ENCODE data around the gene LRRFIP2.

The LRRFIP2 gene

GRCh38 chr3:37136067-37136466, 38.3 kb downstream of the LRRFIP2 start:
- H3K27me3 ChIP-seq (ENCODE audit: control insufficient read depth in 2 of 2, insufficient read depth in 2 of 2, low read length in 2 of 2) = no peaks in the 10 kb centered on the region
- H3K27ac ChIP-seq (ENCODE audit: low read depth in 2 of 2, low read length in 2 of 2) = no peak overlapping the region
- H3K4me3 ChIP-seq (ENCODE audit: low read length in 2 of 2) = no peak overlapping the region
- H3K9me3 ChIP-seq (ENCODE audit: control insufficient read depth in 2 of 2, low read length in 2 of 2) = no peaks in the 10 kb centered on the region
- no peak overlapping the region for H3K9ac ChIP-seq (ENCODE audit: low read depth in 1 of 2, low read length in 2 of 2)
- H3K36me3 ChIP-seq (ENCODE audit: control insufficient read depth in 2 of 2, insufficient read depth in 2 of 2, low read length in 2 of 2) = no peaks in the 10 kb centered on the region
- peaks cover 10 to 33% of the 10 kb centered on the region in 2 donors for H3K4me1 ChIP-seq (ENCODE audit: control insufficient read depth in 2 of 2, insufficient read depth in 2 of 2, low read length in 2 of 2)

DNA sequence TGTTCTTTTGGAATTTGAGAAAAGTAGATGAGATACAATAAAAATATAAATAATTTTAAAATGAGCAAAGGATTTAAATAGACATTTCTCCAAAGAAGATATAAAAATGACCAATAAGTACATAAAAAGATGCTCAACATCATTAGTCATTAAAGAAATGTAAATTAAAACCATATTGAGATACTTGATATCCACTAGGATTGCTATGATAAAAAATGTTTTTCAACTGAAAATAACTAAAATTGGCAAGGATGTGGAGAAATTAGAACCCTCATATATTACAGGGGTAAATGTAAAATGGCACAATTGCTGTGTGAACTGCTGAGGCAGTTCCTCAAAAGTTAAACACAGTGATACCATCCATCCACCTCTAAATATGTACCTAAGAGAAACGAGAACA, 38.8 kb downstream of the LRRFIP2 start:
- no peaks in the 10 kb centered on the region for H3K36me3 ChIP-seq (ENCODE audit: control insufficient read depth in 2 of 2, insufficient read depth in 2 of 2, low read length in 2 of 2)
- H3K4me1 ChIP-seq (ENCODE audit: control insufficient read depth in 2 of 2, insufficient read depth in 2 of 2, low read length in 2 of 2) = peaks cover 10 to 38% of the 10 kb centered on the region in 2 donors
- no peaks in the 10 kb centered on the region for H3K27me3 ChIP-seq (ENCODE audit: control insufficient read depth in 2 of 2, insufficient read depth in 2 of 2, low read length in 2 of 2)
- H3K9me3 ChIP-seq (ENCODE audit: control insufficient read depth in 2 of 2, low read length in 2 of 2) = no peaks in the 10 kb centered on the region
- H3K27ac ChIP-seq (ENCODE audit: low read depth in 2 of 2, low read length in 2 of 2) = no peak overlapping the region
- no peak overlapping the region for H3K9ac ChIP-seq (ENCODE audit: low read depth in 1 of 2, low read length in 2 of 2)
- H3K4me3 ChIP-seq (ENCODE audit: low read length in 2 of 2) = no peak overlapping the region

GRCh38 chr3:37132334-37132733, 42.0 kb downstream of the LRRFIP2 start:
- Histone ChIP-seq H3K4me3 (ENCODE audit: low read length in 2 of 2) (no peak overlapping the region), H3K9ac (ENCODE audit: low read depth in 1 of 2, low read length in 2 of 2) (no peak overlapping the region), H3K4me1 (ENCODE audit: control insufficient read depth in 2 of 2, insufficient read depth in 2 of 2, low read length in 2 of 2) (peaks cover 14 to 28% of the 10 kb centered on the region in 2 donors), H3K9me3 (ENCODE audit: control insufficient read depth in 2 of 2, low read length in 2 of 2) (no peaks in the 10 kb centered on the region), H3K27ac (ENCODE audit: low read depth in 2 of 2, low read length in 2 of 2) (peak overlapping the region; percentile 79 to 94), H3K36me3 (ENCODE audit: control insufficient read depth in 2 of 2, insufficient read depth in 2 of 2, low read length in 2 of 2) (no peaks in the 10 kb centered on the region), H3K27me3 (ENCODE audit: control insufficient read depth in 2 of 2, insufficient read depth in 2 of 2, low read length in 2 of 2) (no peaks in the 10 kb centered on the region)

- peak overlapping the region in 1 of 2 donors; percentile 26 for H3K9ac ChIP-seq (ENCODE audit: low read depth in 1 of 2, low read length in 2 of 2)
- peaks cover 15 to 31% of the 10 kb centered on the region in 2 donors for H3K4me1 ChIP-seq (ENCODE audit: control insufficient read depth in 2 of 2, insufficient read depth in 2 of 2, low read length in 2 of 2)
- no peaks in the 10 kb centered on the region for H3K27me3 ChIP-seq (ENCODE audit: control insufficient read depth in 2 of 2, insufficient read depth in 2 of 2, low read length in 2 of 2)
- H3K36me3 ChIP-seq (ENCODE audit: control insufficient read depth in 2 of 2, insufficient read depth in 2 of 2, low read length in 2 of 2) = no peaks in the 10 kb centered on the region
- no peaks in the 10 kb centered on the region for H3K9me3 ChIP-seq (ENCODE audit: control insufficient read depth in 2 of 2, low read length in 2 of 2)
- peak overlapping the region; percentile 79 to 94 for H3K27ac ChIP-seq (ENCODE audit: low read depth in 2 of 2, low read length in 2 of 2)
- H3K4me3 ChIP-seq (ENCODE audit: low read length in 2 of 2) = peak overlapping the region in 1 of 2 donors; percentile 2
Measured at GRCh38 chr3:37131860-37132144, 42.6 kb downstream of the LRRFIP2 start.

GRCh38 chr3:37130984-37131859, 43.2 kb downstream of the LRRFIP2 start:
- no peaks in the 10 kb centered on the region for H3K27me3 ChIP-seq (ENCODE audit: control insufficient read depth in 2 of 2, insufficient read depth in 2 of 2, low read length in 2 of 2)
- no peaks in the 10 kb centered on the region for H3K36me3 ChIP-seq (ENCODE audit: control insufficient read depth in 2 of 2, insufficient read depth in 2 of 2, low read length in 2 of 2)
- peak overlapping the region in 1 of 2 donors; percentile 26 for H3K9ac ChIP-seq (ENCODE audit: low read depth in 1 of 2, low read length in 2 of 2)
- no peaks in the 10 kb centered on the region for H3K9me3 ChIP-seq (ENCODE audit: control insufficient read depth in 2 of 2, low read length in 2 of 2)
- H3K4me3 ChIP-seq (ENCODE audit: low read length in 2 of 2) = peak overlapping the region; percentile 44 to 53
- peak overlapping the region; percentile 79 to 94 for H3K27ac ChIP-seq (ENCODE audit: low read depth in 2 of 2, low read length in 2 of 2)
- H3K4me1 ChIP-seq (ENCODE audit: control insufficient read depth in 2 of 2, insufficient read depth in 2 of 2, low read length in 2 of 2) = peaks cover 15 to 31% of the 10 kb centered on the region in 2 donors

DNA sequence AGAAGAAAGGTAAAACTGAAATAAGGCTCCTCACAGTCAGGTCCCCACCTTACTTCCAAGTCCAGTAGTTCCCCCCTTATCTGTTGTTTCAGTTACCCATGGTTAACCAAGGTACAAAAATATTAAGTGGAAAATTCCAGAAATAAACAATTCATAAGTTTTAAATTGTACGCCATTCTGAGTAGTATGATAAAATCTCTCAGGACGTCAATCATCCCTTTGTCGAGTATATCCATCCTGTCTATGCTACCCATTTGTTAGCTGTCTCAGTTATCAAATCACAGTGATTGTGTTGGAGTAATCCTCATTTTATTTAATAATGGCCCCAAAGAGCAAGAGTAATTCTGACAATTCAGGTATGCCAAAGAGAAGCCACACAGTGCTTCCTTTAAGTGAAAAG, 43.9 kb downstream of the LRRFIP2 start:
- Histone ChIP-seq H3K27me3 (ENCODE audit: control insufficient read depth in 2 of 2, insufficient read depth in 2 of 2, low read length in 2 of 2) (no peaks in the 10 kb centered on the region), H3K36me3 (ENCODE audit: control insufficient read depth in 2 of 2, insufficient read depth in 2 of 2, low read length in 2 of 2) (no peaks in the 10 kb centered on the region), H3K4me1 (ENCODE audit: control insufficient read depth in 2 of 2, insufficient read depth in 2 of 2, low read length in 2 of 2) (peaks cover 15 to 32% of the 10 kb centered on the region in 2 donors), H3K9me3 (ENCODE audit: control insufficient read depth in 2 of 2, low read length in 2 of 2) (no peaks in the 10 kb centered on the region), H3K4me3 (ENCODE audit: low read length in 2 of 2) (no peak overlapping the region), H3K9ac (ENCODE audit: low read depth in 1 of 2, low read length in 2 of 2) (peak overlapping the region; percentile 18), H3K27ac (ENCODE audit: low read depth in 2 of 2, low read length in 2 of 2) (peak overlapping the region; percentile 59 to 94)

DNA sequence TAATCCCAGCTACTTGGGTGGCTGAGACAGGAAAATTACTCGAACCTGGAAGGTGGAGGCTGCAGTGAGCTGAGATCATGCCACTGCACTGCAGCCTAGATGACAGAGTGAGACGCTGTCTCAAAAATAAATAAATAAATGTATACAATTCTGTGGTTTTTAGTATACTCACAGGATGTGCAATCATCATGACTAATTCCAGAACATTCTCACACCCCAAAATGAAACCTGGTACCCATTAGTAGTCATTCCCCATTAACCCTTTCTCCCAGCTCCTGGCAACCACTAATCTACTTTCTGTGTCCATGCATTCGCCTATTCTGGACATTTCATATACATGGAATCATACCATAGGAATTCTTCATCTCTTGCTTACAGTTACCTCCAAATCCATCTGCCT, 44.5 kb downstream of the LRRFIP2 start:
- Histone ChIP-seq H3K9me3 (ENCODE audit: control insufficient read depth in 2 of 2, low read length in 2 of 2) (no peaks in the 10 kb centered on the region), H3K9ac (ENCODE audit: low read depth in 1 of 2, low read length in 2 of 2) (no peak overlapping the region), H3K27ac (ENCODE audit: low read depth in 2 of 2, low read length in 2 of 2) (peak overlapping the region in 1 of 2 donors; percentile 59), H3K4me1 (ENCODE audit: control insufficient read depth in 2 of 2, insufficient read depth in 2 of 2, low read length in 2 of 2) (peaks cover 15 to 38% of the 10 kb centered on the region in 2 donors), H3K4me3 (ENCODE audit: low read length in 2 of 2) (no peak overlapping the region), H3K36me3 (ENCODE audit: control insufficient read depth in 2 of 2, insufficient read depth in 2 of 2, low read length in 2 of 2) (no peaks in the 10 kb centered on the region), H3K27me3 (ENCODE audit: control insufficient read depth in 2 of 2, insufficient read depth in 2 of 2, low read length in 2 of 2) (no peaks in the 10 kb centered on the region)

DNA sequence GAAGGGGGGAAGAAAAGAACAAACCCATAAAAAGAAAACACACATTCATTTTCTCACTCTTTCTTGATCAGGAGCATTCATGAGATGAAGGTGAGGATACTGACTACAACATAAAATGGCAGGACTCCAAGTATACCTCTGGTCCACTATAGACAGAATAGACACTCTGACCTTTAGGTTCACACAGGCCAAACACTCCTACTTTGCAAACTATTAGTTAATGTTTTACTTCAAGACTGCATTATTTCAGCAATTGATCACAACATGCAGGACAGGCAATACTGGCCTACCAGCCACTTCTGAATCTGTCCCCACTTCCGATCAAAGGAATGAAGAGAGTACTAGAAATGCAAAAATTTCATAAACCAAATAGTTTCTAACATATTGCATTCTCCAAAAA, 47.0 kb downstream of the LRRFIP2 start:
- no peak overlapping the region for H3K27ac ChIP-seq (ENCODE audit: low read depth in 2 of 2, low read length in 2 of 2)
- H3K36me3 ChIP-seq (ENCODE audit: control insufficient read depth in 2 of 2, insufficient read depth in 2 of 2, low read length in 2 of 2) = no peaks in the 10 kb centered on the region
- no peaks in the 10 kb centered on the region for H3K27me3 ChIP-seq (ENCODE audit: control insufficient read depth in 2 of 2, insufficient read depth in 2 of 2, low read length in 2 of 2)
- H3K4me3 ChIP-seq (ENCODE audit: low read length in 2 of 2) = no peak overlapping the region
- no peak overlapping the region for H3K9ac ChIP-seq (ENCODE audit: low read depth in 1 of 2, low read length in 2 of 2)
- peaks cover 10 to 41% of the 10 kb centered on the region in 2 donors for H3K4me1 ChIP-seq (ENCODE audit: control insufficient read depth in 2 of 2, insufficient read depth in 2 of 2, low read length in 2 of 2)
- H3K9me3 ChIP-seq (ENCODE audit: control insufficient read depth in 2 of 2, low read length in 2 of 2) = no peaks in the 10 kb centered on the region

DNA sequence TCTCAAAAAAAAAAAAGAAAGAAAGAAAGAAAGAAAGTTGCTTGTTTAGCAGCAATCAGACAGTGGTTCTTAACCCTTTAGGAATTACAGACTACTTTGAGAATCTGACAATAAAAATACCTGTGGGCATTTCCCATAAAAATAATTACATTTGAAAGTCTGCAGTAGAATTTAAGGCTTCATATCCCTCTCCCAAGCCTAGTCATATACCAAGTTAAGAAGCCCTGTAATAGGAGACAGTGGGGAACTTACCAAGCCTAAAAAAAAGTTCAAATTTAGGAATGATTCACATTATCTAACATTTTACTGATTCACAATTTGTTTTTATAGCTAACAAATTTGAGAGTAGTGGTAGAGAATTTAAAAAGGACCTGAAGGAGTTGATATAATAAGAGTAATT, 47.5 kb downstream of the LRRFIP2 start:
- H3K4me1 ChIP-seq (ENCODE audit: control insufficient read depth in 2 of 2, insufficient read depth in 2 of 2, low read length in 2 of 2) = peaks cover 5 to 40% of the 10 kb centered on the region in 2 donors
- no peak overlapping the region for H3K9ac ChIP-seq (ENCODE audit: low read depth in 1 of 2, low read length in 2 of 2)
- H3K4me3 ChIP-seq (ENCODE audit: low read length in 2 of 2) = no peak overlapping the region
- H3K36me3 ChIP-seq (ENCODE audit: control insufficient read depth in 2 of 2, insufficient read depth in 2 of 2, low read length in 2 of 2) = no peaks in the 10 kb centered on the region
- H3K9me3 ChIP-seq (ENCODE audit: control insufficient read depth in 2 of 2, low read length in 2 of 2) = no peaks in the 10 kb centered on the region
- no peaks in the 10 kb centered on the region for H3K27me3 ChIP-seq (ENCODE audit: control insufficient read depth in 2 of 2, insufficient read depth in 2 of 2, low read length in 2 of 2)
- peak overlapping the region in 1 of 2 donors; percentile 22 for H3K27ac ChIP-seq (ENCODE audit: low read depth in 2 of 2, low read length in 2 of 2)

- H3K27me3 ChIP-seq (ENCODE audit: control insufficient read depth in 2 of 2, insufficient read depth in 2 of 2, low read length in 2 of 2) = no peaks in the 10 kb centered on the region
- peaks cover 2 to 3% of the 10 kb centered on the region in 2 donors for H3K36me3 ChIP-seq (ENCODE audit: control insufficient read depth in 2 of 2, insufficient read depth in 2 of 2, low read length in 2 of 2)
- no peaks in the 10 kb centered on the region for H3K9me3 ChIP-seq (ENCODE audit: control insufficient read depth in 2 of 2, low read length in 2 of 2)
- peak overlapping the region; percentile 25 to 60 for H3K27ac ChIP-seq (ENCODE audit: low read depth in 2 of 2, low read length in 2 of 2)
- no peak overlapping the region for H3K9ac ChIP-seq (ENCODE audit: low read depth in 1 of 2, low read length in 2 of 2)
- no peak overlapping the region for H3K4me3 ChIP-seq (ENCODE audit: low read length in 2 of 2)
- H3K4me1 ChIP-seq (ENCODE audit: control insufficient read depth in 2 of 2, insufficient read depth in 2 of 2, low read length in 2 of 2) = peaks cover 5 to 26% of the 10 kb centered on the region in 2 donors
Measured at GRCh38 chr3:37125195-37126073, 48.9 kb downstream of the LRRFIP2 start.

Data from mucosa of rectum (tissue), 2 donors.